ENCODE measurements around the gene ERVV-1. TPM values are rescaled to one million over a fixed set of nuclear protein-coding genes. Genes with fewer than 3 reads are reported as not detected.

Gene ERVV-1
- total and polyA plus RNA-seq, 2 of the 13 experiments (the other 11 are each of a cell fraction or from before 2014, with no cell fraction given) = not detected

- no peak overlapping the region for H3K4me3 ChIP-seq (replicated peaks in 1 of 3; ENCODE audit: insufficient read depth in 1 of 3, low read depth in 2 of 3, low read length in 3 of 3)
- H2AFZ ChIP-seq (ENCODE audit: low read length) = no peak overlapping the region
- FAIRE-seq (no peak), ATAC-seq (no peak), DNase-seq (ENCODE audit: low spot score) (no peak)
- no peak overlapping the region for H3K9ac ChIP-seq (ENCODE audit: insufficient read depth, low read depth, low read length)
- intact Hi-C loops (cut with micrococcal nuclease; ENCODE audit: unreplicated experiment) = no loop called here
- 54% methylated on average over 13 of the region's 16 CpGs for WGBS (ENCODE audit: low lambda C conversion rate)
- TF ChIP-seq ZNF264 (CRISPR knock-in tag; IDR thresholded peaks at IDR 0.05) (no peak), EEA1 (CRISPR knock-in tag; IDR thresholded peaks at IDR 0.05; ENCODE audit: borderline replicate concordance) (no peak), ZNF83 (CRISPR knock-in tag; IDR thresholded peaks at IDR 0.05; ENCODE audit: borderline replicate concordance) (no peak)
- peaks cover 23% of the 10 kb centered on the region for H3K9me3 ChIP-seq (ENCODE audit: low read length)
- ChIA-PET CTCF (ENCODE audit: low intra/inter-chr PET ratio, low total read pairs) (no interaction called here), POLR2A (no interaction called here)
- no peaks in the 10 kb centered on the region for H3K4me1 ChIP-seq (ENCODE audit: insufficient read depth, low read length)
- H3K4me2 ChIP-seq (ENCODE audit: low read depth, low read length) = no peak overlapping the region
- H4K20me1 ChIP-seq (ENCODE audit: insufficient read depth, low read length) = no peaks in the 10 kb centered on the region
- no peak overlapping the region for H3K27ac ChIP-seq (ENCODE audit: extremely low read length, insufficient read depth, low read length)
- no TSS peak for BruUV-seq (replicated peaks)
- H3K79me2 ChIP-seq (ENCODE audit: insufficient read depth, low read length) = no peaks in the 10 kb centered on the region
- in situ Hi-C loops (cut with HindIII; ENCODE audit: extremely low pct_ligation_motif_present, low pct_unique_long_range_greater_than_20kb) = no loop called here
- no peaks in the 10 kb centered on the region for H3K27me3 ChIP-seq (ENCODE audit: control insufficient read depth in 1 of 2, insufficient read depth in 2 of 2, low read length in 2 of 2)
- no peaks in the 10 kb centered on the region for H3K36me3 ChIP-seq (replicated peaks in 1 of 2; ENCODE audit: control insufficient read depth in 1 of 2, insufficient read depth in 2 of 2, low read length in 2 of 2)
Measured at GRCh38 chr19:53045536-53045935, 31.8 kb downstream of the ERVV-1 start.

GRCh38 chr19:53047379-53047778, 33.7 kb downstream of the ERVV-1 start:
- TF ChIP-seq ZBTB8A (CRISPR knock-in tag; IDR thresholded peaks at IDR 0.05; ENCODE audit: borderline replicate concordance, low read depth) (no peak), ZC3H4 (CRISPR knock-in tag; IDR thresholded peaks at IDR 0.05; ENCODE audit: borderline replicate concordance) (no peak), E2F2 (CRISPR knock-in tag; IDR thresholded peaks at IDR 0.05; ENCODE audit: borderline replicate concordance) (no peak), ZNF576 (CRISPR knock-in tag; IDR thresholded peaks at IDR 0.05) (no peak), NAIF1 (CRISPR knock-in tag; IDR thresholded peaks at IDR 0.05; ENCODE audit: borderline replicate concordance) (no peak), ZKSCAN1 (IDR thresholded peaks at IDR 0.05; ENCODE audit: low read length) (peak; percentile 62; the same call in 1 of the 2 replicates), SMARCC2 (IDR thresholded peaks at IDR 0.05) (no peak)
- no peaks in the 10 kb centered on the region for H4K20me1 ChIP-seq (ENCODE audit: insufficient read depth, low read length)
- POLR2A ChIA-PET = no interaction called here
- no peaks in the 10 kb centered on the region for H3K27me3 ChIP-seq (ENCODE audit: control insufficient read depth in 1 of 2, insufficient read depth in 2 of 2, low read length in 2 of 2)
- H3K9me3 ChIP-seq (ENCODE audit: low read length) = peaks cover 23% of the 10 kb centered on the region
- no peak overlapping the region for H3K4me3 ChIP-seq (replicated peaks in 1 of 3; ENCODE audit: insufficient read depth in 1 of 3, low read depth in 2 of 3, low read length in 3 of 3)
- no peak overlapping the region for H2AFZ ChIP-seq (ENCODE audit: low read length)
- 25% methylated on average over 2 of the region's 2 CpGs for WGBS (ENCODE audit: low lambda C conversion rate)
- no peak for ATAC-seq
- no peaks in the 10 kb centered on the region for H3K36me3 ChIP-seq (replicated peaks in 1 of 2; ENCODE audit: control insufficient read depth in 1 of 2, insufficient read depth in 2 of 2, low read length in 2 of 2)
- BruUV-seq (replicated peaks) = no TSS peak
- no peak for DNase-seq (ENCODE audit: low spot score)
- in situ Hi-C loops (cut with HindIII; ENCODE audit: extremely low pct_ligation_motif_present, low pct_unique_long_range_greater_than_20kb) = no loop called here
- no peak for FAIRE-seq
- H3K4me1 ChIP-seq (ENCODE audit: insufficient read depth, low read length) = no peaks in the 10 kb centered on the region
- no peak overlapping the region for H3K27ac ChIP-seq (ENCODE audit: extremely low read length, insufficient read depth, low read length)
- no peak overlapping the region for H3K4me2 ChIP-seq (ENCODE audit: low read depth, low read length)
- intact Hi-C loops (cut with micrococcal nuclease; ENCODE audit: unreplicated experiment) = no loop called here
- CTCF ChIA-PET (ENCODE audit: low intra/inter-chr PET ratio, low total read pairs) = no interaction called here
- H3K9ac ChIP-seq (ENCODE audit: insufficient read depth, low read depth, low read length) = no peak overlapping the region
- no peaks in the 10 kb centered on the region for H3K79me2 ChIP-seq (ENCODE audit: insufficient read depth, low read length)
